Vagina (tissue), 2 donors: ENCODE results near the gene ACVR2B. TPM values are rescaled to one million over a fixed set of nuclear protein-coding genes. Genes with fewer than 3 reads are reported as not detected.

Experiments
- DNase-seq, 2 donors: peaks; one replicate each; pipeline ENCODE4 v3.0.0-alpha.2; 2017; ENCODE audit errors: extremely low spot score in 2 of 2
- H3K27ac ChIP-seq: fragments of 200-600 bp; sonication (generic); one replicate; pipeline ENCODE4 v1.5.1; 2019
- H3K27me3 ChIP-seq: fragments of 200-600 bp; sonication (generic); one replicate; pipeline ENCODE4 v1.5.1; 2019
- H3K36me3 ChIP-seq, 2 donors: fragments of 200-600 bp; sonication (generic); one replicate each; pipeline ENCODE4 v1.5.1; 2017 to 2019
- H3K4me1 ChIP-seq: fragments of 200-600 bp; sonication (generic); one replicate; pipeline ENCODE4 v1.5.1; 2019
- H3K4me3 ChIP-seq, 2 donors: fragments of 200-600 bp; sonication (generic); 1 replicate in 1 of 2; 2 replicates in 1 of 2; pipeline ENCODE4 v1.5.1; 2016 to 2019
- H3K9me3 ChIP-seq: fragments of 200-600 bp; sonication (generic); one replicate; pipeline ENCODE4 v1.5.1; 2019
- CTCF ChIP-seq, 3 experiments: fragments of 450-650 bp in 2 of 3; fragments of 200-600 bp in 1 of 3; sonication (generic) in 1 of 3; IDR thresholded peaks; one replicate each; pipeline ENCODE4 v1.5.1; 2017 to 2019; ENCODE audit warnings: antibody characterized with exemption in 3 of 3, mild to moderate bottlenecking in 2 of 3, moderate library complexity in 2 of 3
- POLR2A ChIP-seq, 2 donors: fragments of 450-650 bp; IDR thresholded peaks; one replicate each; pipeline ENCODE4 v1.6.1; 2017; ENCODE audit warnings: antibody characterized with exemption in 2 of 2, mild to moderate bottlenecking in 2 of 2, moderate library complexity in 2 of 2
- POLR2AphosphoS5 ChIP-seq, 2 donors: sonication (generic); formaldehyde crosslinking; IDR thresholded peaks; one replicate each; pipeline ENCODE4 v1.9.0; 2017; ENCODE audit warnings: antibody characterized with exemption in 2 of 2, mild to moderate bottlenecking in 2 of 2, low read depth in 1 of 2; ENCODE audit not compliant: insufficient read depth in 1 of 2
- intact Hi-C: fragments of 100-400 bp; cut with DNase I; formaldehyde crosslinking; loops from one replicate; pipeline ENCODE4 v1.15.1; 2023
- total RNA-seq: library from RNA; depleted of rRNA; stranded (reverse); fragments of >200 nt; gene quantifications from one replicate; pipeline ENCODE4 v1.2.3, GENCODE V29; 2016

ACVR2B gene
- total RNA-seq, 1 donor from 2014 or later: 3.7 TPM

- no peak for TF ChIP-seq POLR2A (IDR thresholded peaks at IDR 0.05)
- no peak for TF ChIP-seq CTCF (IDR thresholded peaks at IDR 0.05)
- TF ChIP-seq POLR2AphosphoS5 (IDR thresholded peaks at IDR 0.05; ENCODE audit: insufficient read depth in 1 of 2, low read depth in 1 of 2): no peak
- peaks cover 44% of the 10 kb centered on the region for H3K4me1 ChIP-seq
- intact Hi-C loops: loop anchor here (10.0 kb wide), 1 partner anchor 319 kb away; the partner anchor contains the start of genes ACAA1 and MYD88
Observed at GRCh38 chr3:38453913-38454177, 155 bp downstream of the ACVR2B start.

GRCh38 chr3:38454178-38454883, 641 bp downstream of the ACVR2B start:
- TF ChIP-seq POLR2A (IDR thresholded peaks at IDR 0.05) (no peak), POLR2AphosphoS5 (IDR thresholded peaks at IDR 0.05; ENCODE audit: insufficient read depth in 1 of 2, low read depth in 1 of 2) (no peak), CTCF (IDR thresholded peaks at IDR 0.05) (no peak)
- no peak for DNase-seq
- Histone ChIP-seq H3K4me1 (peaks cover 49% of the 10 kb centered on the region), H3K27ac (peak overlapping the region; percentile 86), H3K4me3 (peak overlapping the region; percentile 80 to 92), H3K27me3 (no peaks in the 10 kb centered on the region), H3K9me3 (no peaks in the 10 kb centered on the region), H3K36me3 (no peaks in the 10 kb centered on the region)
- intact Hi-C loops: loop anchor here (10.0 kb wide), 1 partner anchor 320 kb away; the partner anchor contains the start of genes ACAA1 and MYD88

More at GRCh38 chr3:38453913-38454177, 155 bp downstream of the ACVR2B start:
- H3K4me3 ChIP-seq: peak overlapping the region; percentile 80 to 92
- H3K27ac ChIP-seq: peak overlapping the region; percentile 86
- DNase-seq: no peak
- no peaks in the 10 kb centered on the region for H3K9me3 ChIP-seq
- H3K27me3 ChIP-seq: no peaks in the 10 kb centered on the region
- no peaks in the 10 kb centered on the region for H3K36me3 ChIP-seq

GRCh38 chr3:38454884-38455638, 1.4 kb downstream of the ACVR2B start:
- Histone ChIP-seq H3K27ac (peak overlapping the region; percentile 86), H3K27me3 (no peaks in the 10 kb centered on the region), H3K4me1 (peaks cover 56% of the 10 kb centered on the region), H3K9me3 (no peaks in the 10 kb centered on the region), H3K4me3 (peak overlapping the region; percentile 80 to 92), H3K36me3 (no peaks in the 10 kb centered on the region)
- intact Hi-C loops: loop anchor here (10.0 kb wide), 1 partner anchor 320 kb away; the partner anchor contains the start of genes ACAA1 and MYD88
- no peak for DNase-seq
- TF ChIP-seq CTCF (IDR thresholded peaks at IDR 0.05) (no peak), POLR2A (IDR thresholded peaks at IDR 0.05) (peak in 1 of 2 donors; percentile 18), POLR2AphosphoS5 (IDR thresholded peaks at IDR 0.05; ENCODE audit: insufficient read depth in 1 of 2, low read depth in 1 of 2) (peak in 1 of 2 donors; percentile 78)

- H3K9me3 ChIP-seq: no peaks in the 10 kb centered on the region
- no peaks in the 10 kb centered on the region for H3K27me3 ChIP-seq
- H3K4me1 ChIP-seq: peaks cover 64% of the 10 kb centered on the region
- H3K36me3 ChIP-seq: no peaks in the 10 kb centered on the region
- no peak for DNase-seq
- intact Hi-C loops: loop anchor here (10.0 kb wide), 1 partner anchor 321 kb away; the partner anchor contains the start of genes ACAA1 and MYD88
- TF ChIP-seq CTCF (IDR thresholded peaks at IDR 0.05) (no peak), POLR2AphosphoS5 (IDR thresholded peaks at IDR 0.05; ENCODE audit: insufficient read depth in 1 of 2, low read depth in 1 of 2) (no peak), POLR2A (IDR thresholded peaks at IDR 0.05) (no peak)
- peak overlapping the region; percentile 86 for H3K27ac ChIP-seq
- H3K4me3 ChIP-seq: peak overlapping the region; percentile 80 to 92
Observed at GRCh38 chr3:38455639-38456430, 2.1 kb downstream of the ACVR2B start.
